ENCODE results near the gene ERC2.

ERC2 gene

GRCh38 chr3:55923626-55924025, 544.6 kb downstream of the ERC2 start:
- no peak for DNase-seq (ENCODE audit: low spot score)

DNA sequence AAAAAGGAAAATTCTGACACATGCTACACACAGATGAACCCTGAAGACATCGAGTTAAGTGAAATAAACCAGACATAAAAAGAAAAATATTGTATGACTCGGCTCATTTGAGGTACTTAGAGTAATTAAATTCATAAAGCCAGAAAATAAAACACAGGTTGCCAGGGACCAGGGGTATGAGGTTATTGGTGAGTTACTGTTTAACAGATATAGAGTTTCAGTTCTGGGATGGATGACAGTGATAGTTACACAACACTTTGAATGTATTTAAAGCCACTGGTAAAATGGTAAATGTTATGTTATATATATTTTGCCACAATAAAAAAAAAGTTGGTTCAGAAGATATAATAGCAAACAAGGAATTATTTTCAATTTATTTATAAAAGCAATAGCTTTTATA, 545.1 kb downstream of the ERC2 start:
- no peak for DNase-seq (ENCODE audit: low spot score)

DNA sequence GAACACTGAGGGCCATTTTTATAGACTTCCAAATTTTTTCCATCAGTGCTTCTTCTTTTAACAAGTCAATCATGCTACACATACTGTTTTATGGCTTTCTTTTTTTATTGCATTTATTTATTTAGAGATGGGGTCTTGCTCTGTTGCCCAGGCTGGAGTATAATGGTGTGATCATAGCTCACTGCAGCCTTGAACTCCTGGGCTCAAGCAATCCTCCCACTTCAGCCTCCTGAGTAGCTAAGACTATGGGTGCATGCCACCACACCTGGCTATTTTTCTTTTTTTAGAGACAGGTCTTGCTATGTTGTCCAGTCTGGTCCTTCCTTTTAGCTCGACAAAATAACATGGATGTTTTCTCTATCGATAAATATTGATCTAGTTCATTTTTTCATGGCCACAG, 555.4 kb downstream of the ERC2 start:
- no peak for DNase-seq (ENCODE audit: low spot score)

GRCh38 chr3:55911266-55911665, 557.0 kb downstream of the ERC2 start:
- no peak for DNase-seq (ENCODE audit: low spot score)

- DNase-seq (ENCODE audit: low spot score) = no peak
Observed at GRCh38 chr3:55910543-55910942, 557.7 kb downstream of the ERC2 start.

- DNase-seq (ENCODE audit: low spot score) = no peak
Observed at GRCh38 chr3:55909373-55909772, 558.9 kb downstream of the ERC2 start.

- DNase-seq (ENCODE audit: low spot score) = no peak
Observed at GRCh38 chr3:55907616-55908015, 560.7 kb downstream of the ERC2 start.

- no peak for DNase-seq (ENCODE audit: low spot score)
Observed at GRCh38 chr3:55906896-55907295, 561.4 kb downstream of the ERC2 start.

DNA sequence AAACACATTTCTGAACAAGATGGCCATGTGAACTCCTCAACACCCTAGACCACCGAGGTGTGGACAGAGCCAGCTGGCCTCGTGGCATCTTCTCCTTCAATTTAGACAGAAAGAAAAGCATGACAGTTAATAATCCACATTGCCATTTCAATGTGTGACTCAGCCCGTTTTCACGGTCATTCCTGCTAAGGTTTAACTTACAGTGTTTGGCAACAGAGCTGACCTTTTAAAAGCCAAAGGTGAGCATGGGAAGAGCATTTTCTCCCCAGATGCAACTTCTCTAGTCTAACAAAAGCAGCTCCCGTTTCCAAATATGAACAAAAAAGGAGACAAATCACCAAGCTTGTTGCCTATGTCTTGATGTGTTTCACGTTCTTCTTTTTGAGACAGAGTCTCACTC, 563.6 kb downstream of the ERC2 start:
- DNase-seq (ENCODE audit: low spot score) = no peak

- DNase-seq (ENCODE audit: low spot score) = no peak
Observed at GRCh38 chr3:55903680-55904079, 564.6 kb downstream of the ERC2 start.

- no peak for DNase-seq (ENCODE audit: low spot score)
Observed at GRCh38 chr3:55902221-55902900, 565.9 kb downstream of the ERC2 start.

DNA sequence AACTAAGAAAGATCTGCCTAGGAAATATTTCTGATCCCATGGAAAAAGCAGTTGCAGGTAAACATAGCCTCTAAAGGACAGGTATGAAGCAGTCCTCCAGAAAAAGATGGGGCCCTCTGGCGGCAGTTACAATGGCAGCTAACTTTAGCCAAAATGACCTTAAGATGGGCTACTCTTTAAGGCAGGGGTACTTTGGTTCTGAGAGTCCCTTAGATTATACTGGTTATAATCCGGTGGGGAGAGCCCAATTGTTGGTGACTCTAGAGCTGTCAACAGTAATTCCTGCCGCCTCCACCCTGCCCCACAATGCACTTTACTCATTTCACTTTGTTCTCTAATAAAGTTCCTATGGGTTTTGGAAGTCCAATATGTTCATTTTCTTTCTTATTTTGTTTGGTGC, 568.4 kb downstream of the ERC2 start:
- DNase-seq (ENCODE audit: low spot score) = no peak

DNA sequence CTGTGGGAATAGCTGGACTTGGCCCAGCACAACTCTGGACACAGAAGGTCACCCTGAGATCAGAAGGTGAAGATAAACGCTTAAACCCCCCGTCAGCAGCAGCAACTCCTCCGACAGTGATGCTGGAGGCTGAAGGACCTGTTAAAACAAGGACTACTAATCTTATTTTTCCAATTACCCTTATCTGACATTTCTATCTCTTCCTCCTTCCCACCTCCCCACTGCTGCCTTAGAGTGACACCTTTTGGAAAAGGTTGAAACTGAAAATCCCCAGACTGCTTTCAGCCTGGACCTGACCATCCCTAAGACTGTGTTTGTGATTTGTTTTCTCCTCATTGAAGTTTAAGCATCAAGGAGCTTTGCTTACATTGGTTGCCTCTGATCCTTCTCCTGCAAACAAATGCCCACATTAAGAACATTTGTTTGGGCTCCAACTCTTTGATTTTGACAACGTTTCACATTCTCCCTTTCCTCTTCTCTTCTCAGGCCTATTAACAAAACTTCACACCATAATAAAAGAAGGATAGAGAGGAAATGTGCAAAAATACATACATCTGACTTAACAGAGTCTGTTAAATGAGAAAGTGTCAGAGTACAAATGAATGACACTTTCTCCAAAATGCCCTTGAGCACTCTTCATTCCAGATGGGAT, 570.6 kb downstream of the ERC2 start:
- DNase-seq (ENCODE audit: low spot score) = no peak

- no peak for DNase-seq (ENCODE audit: low spot score)
Observed at GRCh38 chr3:55895897-55896566, 572.2 kb downstream of the ERC2 start.

DNA sequence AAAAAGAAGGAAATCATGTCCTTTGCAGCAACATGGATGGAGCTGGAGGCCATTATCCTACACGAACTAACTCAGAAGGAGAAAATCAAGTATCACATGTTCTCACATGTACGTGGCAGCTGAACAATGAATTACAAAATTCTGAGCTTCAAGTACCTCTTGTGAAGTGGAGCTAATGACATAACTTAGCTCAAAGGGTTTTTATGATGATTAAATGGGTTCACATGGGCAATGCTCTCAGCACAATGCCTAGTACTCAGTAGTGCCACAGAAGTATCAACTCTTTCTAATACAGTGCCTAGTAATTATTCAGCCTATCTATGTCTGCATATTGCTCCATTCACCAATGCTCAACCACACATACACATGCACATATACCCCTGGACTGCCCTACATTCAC, 573.7 kb downstream of the ERC2 start:
- DNase-seq (ENCODE audit: low spot score) = no peak

DNA sequence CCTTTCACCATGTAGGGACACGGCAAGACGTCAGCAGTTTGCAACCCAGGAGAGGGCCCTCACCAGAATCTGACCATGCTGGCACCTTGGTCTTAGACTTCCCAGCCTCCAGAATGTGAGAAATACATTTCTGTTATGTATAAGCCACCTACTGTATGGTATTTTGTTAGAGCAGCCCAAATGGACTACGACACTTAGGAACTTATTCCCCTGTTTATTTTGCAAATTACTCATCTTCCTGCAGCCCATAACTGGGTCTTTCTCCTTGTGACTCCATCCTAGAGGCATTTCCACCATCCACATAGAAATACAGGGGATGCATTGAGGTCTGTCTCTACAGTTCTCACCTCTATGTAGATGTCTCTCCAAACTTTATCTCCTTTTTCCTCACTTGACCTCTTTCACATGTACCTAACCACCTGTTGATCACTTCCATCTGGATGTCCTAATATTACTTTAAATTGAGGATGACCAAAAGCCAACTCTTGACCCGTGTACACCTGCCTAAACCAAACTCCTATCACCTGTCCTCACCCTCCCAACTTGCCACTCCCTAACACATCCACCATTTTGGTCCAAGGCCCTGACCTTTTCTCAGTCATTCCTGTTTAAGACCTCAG, 575.1 kb downstream of the ERC2 start:
- no peak for DNase-seq (ENCODE audit: low spot score)

GRCh38 chr3:55891106-55891505, 577.2 kb downstream of the ERC2 start:
- DNase-seq (ENCODE audit: low spot score) = no peak

GRCh38 chr3:55888282-55888885, 579.9 kb downstream of the ERC2 start:
- DNase-seq (ENCODE audit: low spot score) = no peak

GRCh38 chr3:55885721-55886120, 582.5 kb downstream of the ERC2 start:
- DNase-seq (ENCODE audit: low spot score) = no peak

DNA sequence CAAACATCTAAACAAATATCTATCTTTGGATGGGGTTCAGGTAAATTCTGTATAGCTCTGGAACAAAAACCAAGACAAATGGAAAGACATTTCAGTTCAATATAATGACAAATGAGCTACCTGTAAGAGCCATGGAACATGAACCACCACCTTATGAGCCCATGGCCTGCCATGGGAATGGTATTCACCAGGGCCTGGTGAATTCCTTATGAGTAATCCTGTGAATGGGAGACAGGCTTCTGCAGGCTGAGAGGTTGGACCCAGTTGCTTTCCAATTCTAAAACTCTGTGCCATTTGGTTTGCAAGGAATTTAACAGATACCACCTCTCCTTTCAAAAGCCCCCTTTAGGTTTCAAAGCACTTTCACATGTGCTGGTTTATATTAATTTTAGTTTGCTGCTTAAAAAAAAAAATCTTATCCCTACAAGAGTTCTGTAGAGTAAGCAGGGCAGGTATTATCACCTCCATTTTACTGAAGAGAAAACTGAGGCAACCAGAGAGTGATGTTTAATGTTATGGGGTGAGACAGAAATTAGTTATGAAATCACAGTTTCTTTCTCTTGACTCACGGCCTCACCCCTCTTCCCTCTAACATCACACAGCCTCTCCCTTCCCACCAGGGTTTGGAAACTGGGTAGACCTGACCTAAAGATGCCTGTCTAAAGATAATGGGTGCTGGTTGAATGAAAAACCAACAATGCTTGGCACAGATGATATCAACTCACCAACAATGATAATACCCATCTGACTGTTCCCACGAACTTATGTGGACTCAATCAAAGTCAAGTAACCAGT, 583.6 kb downstream of the ERC2 start:
- no peak for DNase-seq (ENCODE audit: low spot score)

DNA sequence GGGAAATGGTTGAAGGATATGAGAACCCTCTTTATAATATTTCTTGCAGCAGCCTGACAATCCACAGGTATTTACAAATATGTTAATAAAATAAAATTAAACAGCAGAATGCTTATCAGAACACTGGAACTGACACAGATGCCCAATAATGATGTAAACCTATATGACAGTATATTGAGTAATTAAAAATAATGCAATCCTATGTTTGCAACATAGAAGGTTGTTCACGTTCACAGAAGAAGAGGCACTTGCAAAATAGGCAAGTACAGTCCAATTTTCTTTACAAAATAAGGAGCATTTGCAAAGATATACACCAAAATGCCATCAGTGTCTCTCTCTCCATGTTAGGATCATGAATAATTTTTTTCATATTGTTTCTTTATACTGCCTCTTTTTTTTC, 584.2 kb downstream of the ERC2 start:
- DNase-seq (ENCODE audit: low spot score) = no peak

DNA sequence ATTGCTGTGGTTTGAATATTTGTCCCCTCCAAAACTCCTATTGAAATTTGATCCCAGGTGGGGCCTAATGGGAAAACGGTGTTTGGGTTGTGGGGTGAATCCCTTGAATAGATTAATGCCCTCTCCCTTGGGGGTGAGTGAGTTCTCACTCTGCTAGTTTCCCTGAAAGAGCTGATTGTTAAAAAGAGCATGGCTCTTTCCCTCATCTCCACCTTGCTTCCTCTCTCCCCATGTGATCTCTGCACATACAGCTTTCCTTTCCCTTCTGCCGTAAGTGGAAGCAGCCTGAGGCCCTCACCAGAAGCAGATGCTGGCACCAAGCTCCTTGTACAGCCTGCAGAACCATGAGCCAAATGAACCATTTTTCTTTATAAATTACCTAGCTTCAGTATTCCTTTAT, 586.3 kb downstream of the ERC2 start:
- no peak for DNase-seq (ENCODE audit: low spot score)
